ENCODE measurements around the gene GRIN1. TPM values are rescaled to one million over a fixed set of nuclear protein-coding genes. Genes with fewer than 3 reads are reported as not detected.

GRIN1 gene
- total and polyA plus RNA-seq, 4 donors, result 0.06 to 0.51 (median 0.34) TPM

DNA sequence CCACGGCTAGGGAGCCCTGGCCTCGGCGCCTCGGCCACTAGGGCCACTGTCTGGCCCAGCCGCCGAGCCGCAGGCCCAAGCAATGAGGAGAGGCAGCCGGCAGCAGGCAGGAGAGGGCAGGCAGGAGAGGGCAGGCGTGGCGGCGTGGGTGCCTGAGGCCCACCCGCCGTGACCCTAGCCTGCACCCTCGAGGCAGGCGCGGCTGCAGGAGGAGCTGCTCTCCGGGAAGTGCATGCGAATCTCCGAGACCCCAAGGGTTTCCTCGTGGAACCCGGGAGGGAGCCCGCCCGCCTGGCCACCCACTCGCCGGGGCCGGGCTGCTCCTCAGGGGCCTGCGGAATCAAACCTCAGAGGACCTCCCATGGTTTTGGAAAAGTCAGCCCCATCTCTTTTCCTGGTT lies 9.3 kb downstream of the GRIN1 start:
- no peaks in the 10 kb centered on the region for H3K4me1 ChIP-seq (ENCODE audit: control insufficient read depth in 5 of 5, insufficient read depth in 5 of 5, low read length in 5 of 5)
- H3K27me3 ChIP-seq (ENCODE audit: control insufficient read depth in 3 of 3, insufficient read depth in 3 of 3, low read length in 2 of 3), result peaks cover 3 to 18% (median 7%) of the 10 kb centered on the region in 3 donors
- H3K36me3 ChIP-seq (ENCODE audit: control insufficient read depth in 4 of 4, insufficient read depth in 4 of 4, low read length in 4 of 4), result no peaks in the 10 kb centered on the region
- ATAC-seq (ENCODE audit: insufficient read depth, low FRiP score) (no peak), DNase-seq (no peak)
- no peak overlapping the region for H3K9ac ChIP-seq (ENCODE audit: insufficient read depth in 1 of 2, low read length in 2 of 2)
- no peaks in the 10 kb centered on the region for H3K9me3 ChIP-seq (ENCODE audit: control insufficient read depth in 4 of 4, insufficient read depth in 3 of 4, low read length in 3 of 4)
- no peak overlapping the region for H3K4me3 ChIP-seq
- WGBS, 2 donors, result 70 to 78% methylated on average over 27 of the region's 27 CpGs
- no peak overlapping the region for H3K27ac ChIP-seq (ENCODE audit: low read depth in 1 of 2, low read length in 1 of 2)
- TF ChIP-seq, protein P1, sequence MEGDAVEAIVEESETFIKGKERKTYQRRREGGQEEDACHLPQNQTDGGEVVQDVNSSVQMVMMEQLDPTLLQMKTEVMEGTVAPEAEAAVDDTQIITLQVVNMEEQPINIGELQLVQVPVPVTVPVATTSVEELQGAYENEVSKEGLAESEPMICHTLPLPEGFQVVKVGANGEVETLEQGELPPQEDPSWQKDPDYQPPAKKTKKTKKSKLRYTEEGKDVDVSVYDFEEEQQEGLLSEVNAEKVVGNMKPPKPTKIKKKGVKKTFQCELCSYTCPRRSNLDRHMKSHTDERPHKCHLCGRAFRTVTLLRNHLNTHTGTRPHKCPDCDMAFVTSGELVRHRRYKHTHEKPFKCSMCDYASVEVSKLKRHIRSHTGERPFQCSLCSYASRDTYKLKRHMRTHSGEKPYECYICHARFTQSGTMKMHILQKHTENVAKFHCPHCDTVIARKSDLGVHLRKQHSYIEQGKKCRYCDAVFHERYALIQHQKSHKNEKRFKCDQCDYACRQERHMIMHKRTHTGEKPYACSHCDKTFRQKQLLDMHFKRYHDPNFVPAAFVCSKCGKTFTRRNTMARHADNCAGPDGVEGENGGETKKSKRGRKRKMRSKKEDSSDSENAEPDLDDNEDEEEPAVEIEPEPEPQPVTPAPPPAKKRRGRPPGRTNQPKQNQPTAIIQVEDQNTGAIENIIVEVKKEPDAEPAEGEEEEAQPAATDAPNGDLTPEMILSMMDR (IDR thresholded peaks at IDR 0.05; ENCODE audit: control extremely low read depth, extremely low read depth), result no peak

DNA sequence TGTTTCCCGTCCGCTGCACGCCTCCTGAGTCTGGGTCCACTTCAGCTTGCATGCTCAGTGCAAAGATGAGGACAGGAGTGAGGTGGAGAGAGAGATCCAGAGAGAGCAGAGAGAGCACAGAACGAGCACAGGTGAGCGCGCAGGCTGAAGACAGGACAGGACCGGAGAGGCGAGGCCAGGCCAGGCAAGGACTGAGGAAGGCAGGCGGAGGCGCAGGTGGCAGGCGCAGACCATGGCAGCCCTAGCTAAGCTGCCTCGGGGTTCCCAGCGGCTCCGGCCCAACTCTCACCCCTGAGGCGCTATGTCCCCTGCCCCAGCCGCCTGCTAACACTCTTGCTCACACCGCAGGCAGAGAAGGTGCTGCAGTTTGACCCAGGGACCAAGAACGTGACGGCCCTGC lies 9.7 kb downstream of the GRIN1 start:
- TF ChIP-seq, protein P1 (IDR thresholded peaks at IDR 0.05; ENCODE audit: control extremely low read depth, extremely low read depth), result no peak
- H3K27ac ChIP-seq (ENCODE audit: low read depth in 1 of 2, low read length in 1 of 2), result no peak overlapping the region
- no peak for ATAC-seq (ENCODE audit: insufficient read depth, low FRiP score)
- no peak overlapping the region for H3K4me3 ChIP-seq
- no peaks in the 10 kb centered on the region for H3K36me3 ChIP-seq (ENCODE audit: control insufficient read depth in 4 of 4, insufficient read depth in 4 of 4, low read length in 4 of 4)
- no peaks in the 10 kb centered on the region for H3K4me1 ChIP-seq (ENCODE audit: control insufficient read depth in 5 of 5, insufficient read depth in 5 of 5, low read length in 5 of 5)
- WGBS, 2 donors, result 81 to 86% methylated on average over 19 of the region's 19 CpGs
- H3K27me3 ChIP-seq (ENCODE audit: control insufficient read depth in 3 of 3, insufficient read depth in 3 of 3, low read length in 2 of 3), result peaks cover 4 to 22% (median 7%) of the 10 kb centered on the region in 3 donors
- H3K9me3 ChIP-seq (ENCODE audit: control insufficient read depth in 4 of 4, insufficient read depth in 3 of 4, low read length in 3 of 4), result no peaks in the 10 kb centered on the region
- H3K9ac ChIP-seq (ENCODE audit: insufficient read depth in 1 of 2, low read length in 2 of 2), result no peak overlapping the region
- DNase-seq, result no peak

DNA sequence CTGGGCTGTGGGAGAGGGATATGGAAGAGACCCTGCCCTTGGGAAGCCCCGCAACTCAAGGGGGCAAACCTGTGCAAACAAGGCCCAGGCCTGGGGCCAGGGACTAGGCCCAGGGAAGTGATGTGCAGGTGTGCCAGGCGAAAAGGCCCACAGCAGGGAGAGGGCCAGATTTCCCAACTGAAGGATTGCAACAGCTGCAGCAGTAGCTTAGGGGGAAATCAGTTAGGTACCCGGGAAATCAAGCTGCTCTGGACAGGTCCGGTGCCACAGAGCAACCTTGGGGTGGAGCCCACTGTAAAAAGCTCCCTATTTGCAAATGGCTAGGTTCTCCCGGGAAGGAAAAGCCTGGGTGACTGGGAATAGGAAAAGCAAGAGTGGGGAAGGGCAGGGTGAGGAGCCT lies 10.4 kb downstream of the GRIN1 start:
- TF ChIP-seq, protein P1 (IDR thresholded peaks at IDR 0.05; ENCODE audit: control extremely low read depth, extremely low read depth), result no peak
- Histone ChIP-seq H3K4me3 (no peak overlapping the region), H3K9me3 (ENCODE audit: control insufficient read depth in 4 of 4, insufficient read depth in 3 of 4, low read length in 3 of 4) (no peaks in the 10 kb centered on the region), H3K27ac (ENCODE audit: low read depth in 1 of 2, low read length in 1 of 2) (no peak overlapping the region), H3K27me3 (ENCODE audit: control insufficient read depth in 3 of 3, insufficient read depth in 3 of 3, low read length in 2 of 3) (peaks cover 4 to 22% (median 7%) of the 10 kb centered on the region in 3 donors), H3K36me3 (ENCODE audit: control insufficient read depth in 4 of 4, insufficient read depth in 4 of 4, low read length in 4 of 4) (no peaks in the 10 kb centered on the region), H3K9ac (ENCODE audit: insufficient read depth in 1 of 2, low read length in 2 of 2) (no peak overlapping the region), H3K4me1 (ENCODE audit: control insufficient read depth in 5 of 5, insufficient read depth in 5 of 5, low read length in 5 of 5) (no peaks in the 10 kb centered on the region)
- ATAC-seq (ENCODE audit: insufficient read depth, low FRiP score), result no peak
- no peak for DNase-seq
- WGBS, 2 donors, result 75 to 84% methylated on average over 5 of the region's 5 CpGs

DNA sequence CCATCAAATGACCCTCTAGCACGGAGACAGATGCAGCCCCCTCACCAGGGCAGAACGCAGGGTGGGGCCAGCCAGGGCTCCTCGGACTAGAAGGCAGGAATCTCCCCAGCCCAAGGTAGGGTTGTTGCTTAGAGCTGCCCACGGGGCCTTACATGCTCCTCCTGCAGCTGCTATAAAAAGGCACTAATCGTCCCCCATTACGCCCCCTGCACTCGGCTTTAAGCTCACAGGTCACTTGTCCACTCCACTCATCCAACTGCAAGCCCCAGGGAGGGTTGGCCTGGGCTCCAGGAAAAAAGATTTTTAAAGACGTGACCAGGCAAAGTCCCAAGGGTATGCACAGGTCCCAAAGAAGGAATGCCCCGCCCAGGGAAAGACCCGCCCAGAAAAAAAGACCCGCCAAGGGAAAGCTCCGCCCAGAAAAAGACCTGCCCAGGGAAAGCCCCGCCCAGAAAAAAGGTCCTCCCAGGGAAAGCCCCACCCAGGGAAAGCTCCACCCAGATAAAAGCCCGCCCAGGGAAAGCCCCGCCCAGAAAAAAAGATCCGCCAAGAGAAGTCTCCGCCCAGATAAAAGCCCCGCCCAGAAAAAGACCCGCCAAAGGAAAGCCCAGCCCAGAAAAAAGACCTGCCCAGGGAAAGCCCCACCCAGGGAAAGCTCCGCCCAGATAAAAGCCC lies 11.1 kb downstream of the GRIN1 start:
- H3K9ac ChIP-seq (ENCODE audit: insufficient read depth in 1 of 2, low read length in 2 of 2), result no peak overlapping the region
- ATAC-seq (ENCODE audit: insufficient read depth, low FRiP score) (no peak), DNase-seq (no peak)
- no peak overlapping the region for H3K4me3 ChIP-seq
- no peak overlapping the region for H3K27ac ChIP-seq (ENCODE audit: low read depth in 1 of 2, low read length in 1 of 2)
- no peaks in the 10 kb centered on the region for H3K9me3 ChIP-seq (ENCODE audit: control insufficient read depth in 4 of 4, insufficient read depth in 3 of 4, low read length in 3 of 4)
- peaks cover 4 to 27% (median 8%) of the 10 kb centered on the region in 3 donors for H3K27me3 ChIP-seq (ENCODE audit: control insufficient read depth in 3 of 3, insufficient read depth in 3 of 3, low read length in 2 of 3)
- TF ChIP-seq, protein P1 (IDR thresholded peaks at IDR 0.05; ENCODE audit: control extremely low read depth, extremely low read depth), result no peak
- H3K36me3 ChIP-seq (ENCODE audit: control insufficient read depth in 4 of 4, insufficient read depth in 4 of 4, low read length in 4 of 4), result no peaks in the 10 kb centered on the region
- H3K4me1 ChIP-seq (ENCODE audit: control insufficient read depth in 5 of 5, insufficient read depth in 5 of 5, low read length in 5 of 5), result no peaks in the 10 kb centered on the region
- WGBS, 2 donors, result 48 to 61% methylated on average over 20 of the region's 20 CpGs
